SKM-1 treated with dmso at 0.1 percent for 144 hours (cell line): Measurements from ENCODE around the gene ZNF480.
A peak's percentile ranks its signal among the peaks of the same experiment; 100 is the strongest.
"Not testable (repeated sequence)": the region's sequence is repeated elsewhere in the genome, so short reads cannot be mapped to it uniquely, and the experiment has no call there.

Experiments used
- DNase-seq: peaks from one replicate; lab custom pipeline; 2025; ENCODE audit not compliant: unreplicated experiment; lab: John Stamatoyannopoulos, UW

Gene ZNF480

GRCh38 chr19:52296773-52297600 lies at the start of gene ZNF480:
Gene ZNF480 (plus strand): TSS chr19:52297169. CDS start chr19:52300413, 3,244 bp downstream.
- DNase-seq: peak; percentile 26

GRCh38 chr19:52248241-52248640 lies 48.7 kb upstream of the ZNF480 start:
- no peak for DNase-seq

- no peak for DNase-seq
Observed at GRCh38 chr19:52258426-52258825, 38.5 kb upstream of the ZNF480 start.

GRCh38 chr19:52265556-52265955 lies 31.4 kb upstream of the ZNF480 start:
- DNase-seq: not testable (repeated sequence)

GRCh38 chr19:52269338-52270261 lies 27.4 kb upstream of the ZNF480 start, which contains the start of gene ZNF766:
Gene ZNF766 (plus strand): TSS chr19:52269587. CDS start chr19:52269614, 27 bp downstream.
- peak; percentile 77 for DNase-seq

GRCh38 chr19:52270266-52270885 lies 26.6 kb upstream of the ZNF480 start:
- no peak for DNase-seq

GRCh38 chr19:52273301-52273700 lies 23.7 kb upstream of the ZNF480 start:
- DNase-seq: no peak

- no peak for DNase-seq
Observed at GRCh38 chr19:52274191-52274590, 22.8 kb upstream of the ZNF480 start.

- no peak for DNase-seq
Observed at GRCh38 chr19:52275988-52276387, 21.0 kb upstream of the ZNF480 start.

GRCh38 chr19:52277471-52277870 lies 19.5 kb upstream of the ZNF480 start:
- no peak for DNase-seq

- no peak for DNase-seq
Observed at GRCh38 chr19:52286256-52286655, 10.7 kb upstream of the ZNF480 start.

GRCh38 chr19:52291781-52292180 lies 5.2 kb upstream of the ZNF480 start:
- DNase-seq: no peak

GRCh38 chr19:52292946-52293345 lies 4.0 kb upstream of the ZNF480 start:
- DNase-seq: not testable (repeated sequence)

GRCh38 chr19:52296400-52296772 lies 583 bp upstream of the ZNF480 start:
- no peak for DNase-seq

GRCh38 chr19:52297601-52298364 lies 814 bp downstream of the ZNF480 start:
- DNase-seq: peak; percentile 12

- DNase-seq: no peak
Observed at GRCh38 chr19:52307275-52307674, 10.3 kb downstream of the ZNF480 start.

- DNase-seq: no peak
Observed at GRCh38 chr19:52322429-52322828, 25.5 kb downstream of the ZNF480 start.

GRCh38 chr19:52331757-52332156 lies 34.8 kb downstream of the ZNF480 start:
- DNase-seq: no peak

GRCh38 chr19:52335768-52336116 lies 38.8 kb downstream of the ZNF480 start:
- no peak for DNase-seq

GRCh38 chr19:52336117-52336790 lies 39.3 kb downstream of the ZNF480 start, which contains the start of gene ZNF610:
Gene ZNF610 (plus strand): TSS chr19:52336243. CDS start chr19:52349173, 12,930 bp downstream.
- peak; percentile 39 for DNase-seq
